ENCODE data around the gene APOC4.

DNA sequence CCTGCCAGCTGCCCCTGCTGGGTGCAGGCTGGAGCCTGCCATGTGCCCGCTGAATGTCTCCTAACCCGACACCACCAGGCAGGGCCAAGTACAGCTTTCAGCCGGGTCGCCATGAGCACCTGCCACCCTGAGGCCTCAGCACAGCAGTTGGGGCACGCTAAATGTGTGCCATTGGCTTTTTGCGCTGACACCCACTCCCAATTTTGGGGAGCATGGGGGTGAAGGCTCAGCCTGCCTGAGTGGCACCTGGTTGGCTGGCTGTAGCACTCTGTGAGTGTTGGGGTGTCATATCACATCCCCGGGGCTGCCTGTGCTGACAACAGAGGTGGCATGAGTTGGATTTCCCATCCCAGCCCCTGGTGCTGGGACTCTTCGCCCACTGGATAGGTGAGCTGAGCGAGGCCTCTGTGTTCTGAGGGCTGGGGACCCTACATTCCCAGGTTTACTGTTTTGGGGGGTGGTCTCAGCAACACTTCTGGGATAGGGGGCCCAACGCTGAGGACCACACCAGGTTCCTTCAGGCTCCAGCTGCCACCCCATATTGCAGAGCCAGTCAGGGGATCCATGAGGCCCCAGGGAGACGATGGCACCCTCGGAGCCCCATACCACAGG lies 52.0 kb downstream of the APOC4 start:
- TF ChIP-seq FOXM1 (IDR thresholded peaks at IDR 0.05; ENCODE audit: borderline replicate concordance) (no peak), SUZ12 (IDR thresholded peaks at IDR 0.05) (no peak), TARDBP (IDR thresholded peaks at IDR 0.05) (no peak), SP1 (IDR thresholded peaks at IDR 0.05) (no peak), CTBP1 (IDR thresholded peaks at IDR 0.05; ENCODE audit: borderline replicate concordance) (no peak), BHLHE40 (IDR thresholded peaks at IDR 0.05; ENCODE audit: borderline replicate concordance) (no peak), ELF4 (IDR thresholded peaks at IDR 0.05) (no peak), ARNT (IDR thresholded peaks at IDR 0.05) (no peak), NFRKB (IDR thresholded peaks at IDR 0.05) (no peak), FOXK2 (IDR thresholded peaks at IDR 0.05) (no peak)

Data from HEK293T (cell line).